ENCODE data around the gene PRKG2. TPM values are rescaled to one million over a fixed set of nuclear protein-coding genes. Genes with fewer than 3 reads are reported as not detected.
"Not testable (repeated sequence)": the region's sequence is repeated elsewhere in the genome, so short reads cannot be mapped to it uniquely, and the experiment has no call there.

The PRKG2 gene
- total and polyA plus RNA-seq, 4 donors: 0.13 to 2.5 (median 0.23) TPM

- H3K4me3 ChIP-seq (ENCODE audit: low read length in 2 of 2): no peak overlapping the region
- H3K9me3 ChIP-seq (ENCODE audit: control insufficient read depth, low read length): no peaks in the 10 kb centered on the region
- DNase-seq: no peak
- WGBS, 2 donors: 67 to 76% methylated on average over 1 of the region's 1 CpG
- no peaks in the 10 kb centered on the region for H3K4me1 ChIP-seq (ENCODE audit: control insufficient read depth in 1 of 2, insufficient read depth in 2 of 2, low read length in 2 of 2)
- H3K36me3 ChIP-seq (ENCODE audit: control insufficient read depth in 1 of 2, insufficient read depth in 2 of 2, low read length in 1 of 2): no peaks in the 10 kb centered on the region
- intact Hi-C loops (cut with DNase I): no loop called here
- no peak overlapping the region for H3K27ac ChIP-seq (ENCODE audit: low read depth in 1 of 2, low read length in 2 of 2)
- H3K27me3 ChIP-seq (ENCODE audit: control insufficient read depth in 1 of 2, insufficient read depth in 2 of 2, low read length in 1 of 2): no peaks in the 10 kb centered on the region
- no peak for ATAC-seq (ENCODE audit: low FRiP score)
Observed at GRCh38 chr4:81173213-81173612, 41.8 kb downstream of the PRKG2 start.

DNA sequence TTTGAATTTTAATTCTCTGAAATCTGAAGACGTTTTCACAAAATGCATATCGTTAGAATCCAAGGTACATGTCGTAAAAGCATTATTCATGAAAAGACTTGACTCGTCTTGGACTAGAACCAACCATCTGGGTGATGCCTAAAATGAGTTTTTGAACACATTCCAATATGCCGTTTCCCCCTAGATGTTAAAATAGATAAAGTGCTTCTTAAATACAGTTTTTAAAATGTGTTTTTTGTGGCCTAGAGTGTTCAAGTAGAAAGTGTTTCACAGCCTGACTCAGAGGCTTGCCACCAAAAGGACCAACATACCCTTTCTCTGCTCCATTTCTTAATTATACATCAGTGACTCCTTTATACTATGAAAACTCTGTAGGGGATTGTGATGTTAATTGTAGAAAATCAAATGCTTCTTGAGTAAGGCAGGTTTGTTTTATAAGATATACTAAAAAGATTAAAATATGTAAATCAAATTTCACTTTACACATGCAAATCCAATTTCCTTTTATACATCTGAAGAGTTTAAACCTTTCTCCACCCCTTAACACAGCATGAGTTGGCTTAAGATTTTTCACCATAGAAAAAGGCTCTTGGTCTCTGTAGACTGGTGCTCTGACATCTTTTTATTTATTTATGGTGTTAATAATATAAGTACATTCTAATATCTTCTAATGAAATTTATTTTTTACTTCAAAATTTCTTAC, 48.4 kb downstream of the PRKG2 start:
- Histone ChIP-seq H3K36me3 (ENCODE audit: control insufficient read depth in 1 of 2, insufficient read depth in 2 of 2, low read length in 1 of 2) (no peaks in the 10 kb centered on the region), H3K4me1 (ENCODE audit: control insufficient read depth in 1 of 2, insufficient read depth in 2 of 2, low read length in 2 of 2) (no peaks in the 10 kb centered on the region), H3K4me3 (ENCODE audit: low read length in 2 of 2) (no peak overlapping the region), H3K27me3 (ENCODE audit: control insufficient read depth in 1 of 2, insufficient read depth in 2 of 2, low read length in 1 of 2) (no peaks in the 10 kb centered on the region), H3K27ac (ENCODE audit: low read depth in 1 of 2, low read length in 2 of 2) (no peak overlapping the region), H3K9me3 (ENCODE audit: control insufficient read depth, low read length) (no peaks in the 10 kb centered on the region)
- intact Hi-C loops (cut with DNase I): no loop called here
- no peak for ATAC-seq (ENCODE audit: low FRiP score)
- DNase-seq: no peak
- WGBS, 2 donors: 6 to 12% methylated on average over 5 of the region's 5 CpGs

- H3K27me3 ChIP-seq (ENCODE audit: control insufficient read depth in 1 of 2, insufficient read depth in 2 of 2, low read length in 1 of 2): no peaks in the 10 kb centered on the region
- WGBS, 2 donors: 24 to 27% methylated on average over 1 of the region's 1 CpG
- no peaks in the 10 kb centered on the region for H3K9me3 ChIP-seq (ENCODE audit: control insufficient read depth, low read length)
- ATAC-seq (ENCODE audit: low FRiP score) (no peak), DNase-seq (no peak)
- no peak overlapping the region for H3K4me3 ChIP-seq (ENCODE audit: low read length in 2 of 2)
- no peaks in the 10 kb centered on the region for H3K4me1 ChIP-seq (ENCODE audit: control insufficient read depth in 1 of 2, insufficient read depth in 2 of 2, low read length in 2 of 2)
- intact Hi-C loops (cut with DNase I): no loop called here
- no peaks in the 10 kb centered on the region for H3K36me3 ChIP-seq (ENCODE audit: control insufficient read depth in 1 of 2, insufficient read depth in 2 of 2, low read length in 1 of 2)
- H3K27ac ChIP-seq (ENCODE audit: low read depth in 1 of 2, low read length in 2 of 2): no peak overlapping the region
Observed at GRCh38 chr4:81165861-81166430, 49.1 kb downstream of the PRKG2 start.

GRCh38 chr4:81164623-81165416, 50.2 kb downstream of the PRKG2 start:
- DNase-seq (no peak), ATAC-seq (ENCODE audit: low FRiP score) (no peak)
- WGBS, 2 donors: 73 to 78% methylated on average over 7 of the region's 7 CpGs
- Histone ChIP-seq H3K9me3 (ENCODE audit: control insufficient read depth, low read length) (no peaks in the 10 kb centered on the region), H3K4me1 (ENCODE audit: control insufficient read depth in 1 of 2, insufficient read depth in 2 of 2, low read length in 2 of 2) (no peaks in the 10 kb centered on the region), H3K27ac (ENCODE audit: low read depth in 1 of 2, low read length in 2 of 2) (no peak overlapping the region), H3K27me3 (ENCODE audit: control insufficient read depth in 1 of 2, insufficient read depth in 2 of 2, low read length in 1 of 2) (no peaks in the 10 kb centered on the region), H3K36me3 (ENCODE audit: control insufficient read depth in 1 of 2, insufficient read depth in 2 of 2, low read length in 1 of 2) (no peaks in the 10 kb centered on the region), H3K4me3 (ENCODE audit: low read length in 2 of 2) (no peak overlapping the region)
- intact Hi-C loops (cut with DNase I): no loop called here

DNA sequence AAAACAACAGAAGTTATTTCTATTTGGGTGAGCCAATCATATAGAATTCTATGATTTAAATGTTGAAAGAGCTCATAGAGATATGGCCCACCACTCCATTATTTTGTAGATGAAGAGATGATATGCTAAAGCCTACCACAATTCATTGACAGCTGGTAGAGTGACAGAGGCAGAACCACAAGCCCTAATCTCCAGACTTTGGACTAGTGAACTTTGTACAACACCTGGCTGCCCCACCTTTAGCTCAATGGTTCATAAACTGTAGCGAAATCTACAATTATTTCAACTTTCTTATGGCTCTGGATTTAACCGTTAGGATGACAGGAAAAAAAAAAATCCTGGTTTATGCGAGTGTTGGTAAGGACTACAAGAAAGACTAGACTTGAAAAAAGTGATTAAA, 50.9 kb downstream of the PRKG2 start:
- Histone ChIP-seq H3K9me3 (ENCODE audit: control insufficient read depth, low read length) (no peaks in the 10 kb centered on the region), H3K36me3 (ENCODE audit: control insufficient read depth in 1 of 2, insufficient read depth in 2 of 2, low read length in 1 of 2) (no peaks in the 10 kb centered on the region), H3K27me3 (ENCODE audit: control insufficient read depth in 1 of 2, insufficient read depth in 2 of 2, low read length in 1 of 2) (no peaks in the 10 kb centered on the region), H3K27ac (ENCODE audit: low read depth in 1 of 2, low read length in 2 of 2) (no peak overlapping the region), H3K4me1 (ENCODE audit: control insufficient read depth in 1 of 2, insufficient read depth in 2 of 2, low read length in 2 of 2) (no peaks in the 10 kb centered on the region), H3K4me3 (ENCODE audit: low read length in 2 of 2) (no peak overlapping the region)
- intact Hi-C loops (cut with DNase I): no loop called here
- 85% methylated on average over 3 of the region's 3 CpGs for WGBS, 2 donors
- ATAC-seq (ENCODE audit: low FRiP score): no peak
- no peak for DNase-seq

- Histone ChIP-seq H3K27ac (ENCODE audit: low read depth in 1 of 2, low read length in 2 of 2) (no peak overlapping the region), H3K36me3 (ENCODE audit: control insufficient read depth in 1 of 2, insufficient read depth in 2 of 2, low read length in 1 of 2) (no peaks in the 10 kb centered on the region), H3K4me1 (ENCODE audit: control insufficient read depth in 1 of 2, insufficient read depth in 2 of 2, low read length in 2 of 2) (no peaks in the 10 kb centered on the region), H3K9me3 (ENCODE audit: control insufficient read depth, low read length) (no peaks in the 10 kb centered on the region), H3K27me3 (ENCODE audit: control insufficient read depth in 1 of 2, insufficient read depth in 2 of 2, low read length in 1 of 2) (no peaks in the 10 kb centered on the region), H3K4me3 (ENCODE audit: low read length in 2 of 2) (no peak overlapping the region)
- DNase-seq (no peak), ATAC-seq (ENCODE audit: low FRiP score) (no peak)
- WGBS, 2 donors: 65 to 68% methylated on average over 4 of the region's 4 CpGs
- intact Hi-C loops (cut with DNase I): no loop called here
Observed at GRCh38 chr4:81162752-81163458, 52.1 kb downstream of the PRKG2 start.

GRCh38 chr4:81153714-81154323, 61.2 kb downstream of the PRKG2 start:
- DNase-seq; H3K4me1 ChIP-seq (ENCODE audit: control insufficient read depth in 1 of 2, insufficient read depth in 2 of 2, low read length in 2 of 2); ATAC-seq (ENCODE audit: low FRiP score); H3K27ac ChIP-seq (ENCODE audit: low read depth in 1 of 2, low read length in 2 of 2); H3K36me3 ChIP-seq (ENCODE audit: control insufficient read depth in 1 of 2, insufficient read depth in 2 of 2, low read length in 1 of 2); H3K4me3 ChIP-seq (ENCODE audit: low read length in 2 of 2); intact Hi-C loops (cut with DNase I); H3K9me3 ChIP-seq (ENCODE audit: control insufficient read depth, low read length); H3K27me3 ChIP-seq (ENCODE audit: control insufficient read depth in 1 of 2, insufficient read depth in 2 of 2, low read length in 1 of 2): not testable (repeated sequence)
- 36 to 54% methylated on average over 29 to 30 of the region's 30 CpGs for WGBS, 2 donors

- no peak overlapping the region for H3K27ac ChIP-seq (ENCODE audit: low read depth in 1 of 2, low read length in 2 of 2)
- no peaks in the 10 kb centered on the region for H3K4me1 ChIP-seq (ENCODE audit: control insufficient read depth in 1 of 2, insufficient read depth in 2 of 2, low read length in 2 of 2)
- no peak for DNase-seq
- no peak for ATAC-seq (ENCODE audit: low FRiP score)
- WGBS, 2 donors: 72 to 77% methylated on average over 1 of the region's 1 CpG
- no peaks in the 10 kb centered on the region for H3K27me3 ChIP-seq (ENCODE audit: control insufficient read depth in 1 of 2, insufficient read depth in 2 of 2, low read length in 1 of 2)
- intact Hi-C loops (cut with DNase I): no loop called here
- no peaks in the 10 kb centered on the region for H3K36me3 ChIP-seq (ENCODE audit: control insufficient read depth in 1 of 2, insufficient read depth in 2 of 2, low read length in 1 of 2)
- no peak overlapping the region for H3K4me3 ChIP-seq (ENCODE audit: low read length in 2 of 2)
- no peaks in the 10 kb centered on the region for H3K9me3 ChIP-seq (ENCODE audit: control insufficient read depth, low read length)
Observed at GRCh38 chr4:81152839-81153713, 61.9 kb downstream of the PRKG2 start.

Measured in aorta (tissue), 5 donors.